ENCODE data around the gene YJEFN3.

Gene YJEFN3

DNA sequence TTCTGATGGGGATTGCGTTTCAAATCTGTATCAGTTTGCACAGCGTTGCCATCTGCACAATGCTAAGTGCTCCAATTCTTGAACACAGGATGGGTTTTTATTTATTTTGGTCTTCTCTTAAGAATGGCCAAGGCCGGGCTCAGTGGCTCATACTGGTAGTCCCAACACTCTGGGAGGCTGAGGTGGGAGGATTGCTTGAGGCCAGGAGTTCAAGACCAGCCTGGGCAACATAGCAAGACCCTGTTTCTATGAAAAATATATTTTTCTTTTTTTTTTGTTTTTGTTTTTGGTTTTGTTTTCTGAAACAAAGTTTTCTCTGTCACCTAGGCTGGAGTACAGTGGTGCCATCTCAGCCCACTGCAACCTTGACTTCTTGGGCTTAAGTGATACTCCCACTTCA, 5.5 kb upstream of the YJEFN3 start:
- no peak for DNase-seq (ENCODE audit: low read depth)

DNA sequence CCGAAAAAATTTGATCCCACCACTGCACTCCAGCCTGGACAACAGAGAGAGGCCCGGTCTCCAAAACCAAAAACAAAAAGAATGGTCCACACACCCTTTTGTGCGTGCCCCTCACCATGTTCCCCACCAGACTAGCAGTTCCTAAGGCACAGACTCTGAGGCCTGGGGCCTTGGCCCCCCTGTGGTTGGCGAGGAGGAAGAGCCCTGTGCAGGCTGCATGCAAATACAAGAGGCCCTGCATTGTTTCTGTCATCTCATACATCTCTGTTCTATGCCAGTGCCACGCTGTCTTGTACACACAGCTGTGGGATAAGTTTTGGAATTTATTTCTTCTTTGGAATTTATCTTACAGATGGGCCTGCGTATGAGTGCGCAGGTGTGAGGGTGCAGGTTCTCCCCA, 4.7 kb upstream of the YJEFN3 start:
- no peak for DNase-seq (ENCODE audit: low read depth)

DNA sequence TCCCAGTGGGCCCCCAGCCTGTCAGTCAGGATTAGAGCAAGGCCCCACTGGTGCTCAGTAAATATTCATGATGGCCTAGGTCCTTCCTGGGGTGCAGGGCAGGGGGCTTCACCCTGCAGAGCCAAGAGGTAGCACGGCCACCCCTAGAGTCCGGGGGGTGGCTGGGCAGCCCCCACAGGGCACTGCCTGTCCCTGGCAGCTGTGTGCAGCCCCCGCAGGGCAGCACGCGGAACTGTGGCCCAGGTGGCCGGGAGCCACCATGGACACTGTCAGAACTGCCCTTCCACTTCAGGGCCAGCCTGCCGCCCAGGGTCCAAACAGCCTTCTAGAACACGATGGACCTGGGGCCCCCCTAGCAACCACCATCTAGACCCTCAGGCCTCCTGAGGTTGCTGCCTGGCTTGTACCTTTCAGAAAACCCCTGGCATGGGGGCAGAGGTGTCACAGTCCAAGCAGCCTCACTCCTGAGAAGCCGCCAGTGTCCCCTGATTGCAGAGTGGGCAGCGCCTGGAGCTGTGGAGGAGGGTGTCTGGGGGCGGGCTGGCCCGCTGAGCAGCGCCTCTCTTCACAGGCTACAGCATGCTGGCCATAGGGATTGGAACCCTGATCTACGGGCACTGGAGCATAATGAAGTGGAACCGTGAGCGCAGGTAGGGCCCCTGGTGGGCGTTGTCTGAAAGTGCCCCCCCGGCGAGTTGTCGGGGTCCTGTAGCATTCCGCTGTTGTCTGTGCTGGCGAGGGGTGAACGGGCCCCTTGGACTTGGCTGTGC, 2.9 kb upstream of the YJEFN3 start:
- no peak for DNase-seq (ENCODE audit: low read depth)

DNA sequence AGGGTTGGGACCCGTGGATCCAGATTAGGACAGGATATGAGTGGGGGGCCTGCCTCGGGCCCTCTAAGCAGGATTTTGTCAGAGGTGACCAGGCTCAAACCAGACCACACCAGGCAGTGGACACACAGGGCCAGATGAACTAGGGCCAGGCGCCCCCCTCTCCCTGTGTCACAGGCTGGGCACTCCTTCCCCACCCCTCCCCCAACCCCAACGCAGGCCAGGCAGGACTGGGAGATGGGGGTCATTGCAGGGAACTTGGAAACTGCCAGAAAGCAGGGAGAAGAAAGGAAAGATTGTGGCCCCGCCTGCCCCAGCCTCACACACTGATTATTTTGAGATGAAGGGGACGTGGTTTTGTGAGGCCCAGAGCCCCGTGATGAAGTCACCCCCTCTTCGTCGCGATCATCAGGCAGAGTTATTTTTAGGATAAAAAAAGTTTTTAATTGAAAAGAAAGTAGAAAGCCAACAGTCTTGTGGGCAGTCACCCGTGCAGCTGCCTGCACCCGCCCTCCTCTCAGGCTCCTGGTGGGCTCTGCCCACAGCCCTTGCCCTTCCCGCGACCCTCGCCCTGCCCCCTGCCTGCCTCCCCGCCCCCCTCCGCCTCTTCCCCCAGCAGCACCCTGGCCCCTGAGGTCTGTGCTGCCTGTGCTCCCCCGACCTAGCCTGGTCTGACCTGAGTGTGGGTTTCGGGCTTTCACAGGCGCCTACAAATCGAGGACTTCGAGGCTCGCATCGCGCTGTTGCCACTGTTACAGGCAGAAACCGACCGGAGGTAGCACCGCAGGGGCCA, 1.9 kb upstream of the YJEFN3 start:
- DNase-seq (ENCODE audit: low read depth): no peak

DNA sequence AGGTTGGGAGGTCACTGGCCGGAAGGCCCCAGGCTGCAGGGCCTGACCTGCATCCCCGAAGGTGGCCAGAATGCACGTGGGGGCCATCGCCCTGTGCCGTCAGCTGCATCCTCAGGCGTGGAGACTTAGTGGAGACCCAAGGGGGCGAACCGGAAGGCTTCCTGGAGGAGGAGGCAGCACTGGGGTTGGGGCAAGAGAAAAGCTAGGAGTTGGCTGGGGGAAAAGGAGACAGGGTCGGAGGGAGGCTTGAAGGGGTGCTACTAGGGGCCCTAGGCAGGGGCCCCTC, 1.4 kb upstream of the YJEFN3 start:
- no peak for DNase-seq (ENCODE audit: low read depth)

DNA sequence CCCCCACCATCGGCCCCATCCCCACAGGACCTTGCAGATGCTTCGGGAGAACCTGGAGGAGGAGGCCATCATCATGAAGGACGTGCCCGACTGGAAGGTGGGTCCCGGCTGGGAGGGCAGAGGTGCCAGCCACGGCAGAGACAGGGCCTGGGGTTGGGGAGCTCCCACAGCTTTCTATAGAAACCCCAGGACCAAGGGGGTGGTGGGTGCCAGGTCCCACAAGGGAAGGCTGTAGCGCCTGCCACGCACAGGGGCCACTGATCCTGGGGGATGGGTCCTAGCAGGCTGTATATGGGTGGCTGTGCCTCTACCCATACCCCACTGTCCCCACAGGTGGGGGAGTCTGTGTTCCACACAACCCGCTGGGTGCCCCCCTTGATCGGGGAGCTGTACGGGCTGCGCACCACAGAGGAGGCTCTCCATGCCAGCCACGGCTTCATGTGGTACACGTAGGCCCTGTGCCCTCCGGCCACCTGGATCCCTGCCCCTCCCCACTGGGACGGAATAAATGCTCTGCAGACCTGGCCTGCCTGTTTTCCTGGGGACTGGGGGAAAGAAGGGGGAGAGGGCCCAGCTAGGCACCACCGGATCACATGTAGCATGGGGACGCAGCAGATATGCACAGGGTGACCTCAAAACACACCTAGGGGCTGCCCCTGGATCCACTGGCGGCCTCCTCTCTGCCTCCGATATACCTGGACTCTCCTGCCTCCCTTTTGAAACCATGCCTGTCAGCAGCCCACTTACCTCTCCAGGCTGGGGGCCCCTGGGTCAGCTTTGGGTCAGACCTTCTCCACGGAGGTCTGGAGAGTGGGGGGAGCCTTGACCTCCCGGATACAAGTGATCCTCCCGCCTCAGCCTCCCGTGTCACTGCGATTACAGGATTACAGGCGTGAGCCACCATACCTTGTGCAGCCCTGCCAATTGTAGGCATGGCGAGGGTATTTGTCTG, 761 bp upstream of the YJEFN3 start:
- no peak for DNase-seq (ENCODE audit: low read depth)

DNA sequence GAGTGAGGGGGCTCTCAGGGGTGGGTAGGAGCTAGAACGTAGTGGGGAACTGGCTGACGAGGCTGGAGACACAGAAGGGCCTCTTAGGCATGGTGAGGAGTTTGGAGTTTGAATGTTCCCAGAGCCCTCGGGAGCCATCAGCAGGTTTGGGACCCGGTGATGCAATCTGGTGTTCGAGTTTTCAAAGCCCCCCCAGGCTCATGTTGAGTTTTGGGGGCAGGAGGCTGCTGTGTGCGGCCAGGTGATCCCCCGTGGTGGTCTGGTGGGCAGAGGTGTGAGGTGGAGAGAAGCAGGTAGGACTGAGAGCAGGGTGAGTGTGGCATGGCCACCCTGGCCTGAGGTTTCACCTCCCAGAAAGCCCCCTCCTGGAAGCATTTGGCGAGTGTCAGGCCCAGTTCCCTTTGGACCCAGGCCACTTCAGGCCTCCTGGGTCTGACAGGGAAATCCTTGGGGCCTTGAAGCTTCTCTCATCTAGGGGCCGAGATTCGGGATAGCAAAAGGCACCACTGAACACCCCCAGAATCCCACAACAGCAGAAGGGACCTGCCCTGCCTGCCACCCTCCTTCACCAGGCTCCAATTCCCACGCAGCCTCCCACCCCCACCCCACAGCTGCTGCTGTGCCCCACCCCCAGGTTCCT, 1.2 kb downstream of the YJEFN3 start:
- no peak for DNase-seq (ENCODE audit: low read depth)

DNA sequence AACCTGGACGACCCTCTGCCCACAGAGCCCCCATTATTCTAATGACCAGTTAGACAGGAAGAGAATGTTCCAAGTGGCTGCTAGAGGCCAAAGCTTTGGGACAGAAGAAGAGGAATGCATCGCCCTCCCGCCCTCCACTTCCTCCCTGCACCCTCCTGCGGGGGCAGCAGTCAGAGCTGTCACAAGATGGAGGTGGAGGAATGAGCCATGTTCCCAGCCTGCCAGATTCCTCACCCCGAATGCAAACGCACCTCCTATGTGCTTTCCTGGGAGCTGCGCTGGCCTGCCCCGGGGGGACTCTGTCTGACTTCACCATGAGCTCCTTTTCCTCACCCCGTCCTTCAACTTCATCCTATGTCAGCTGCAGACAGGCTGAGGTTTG, 1.7 kb downstream of the YJEFN3 start:
- DNase-seq (ENCODE audit: low read depth): no peak

DNA sequence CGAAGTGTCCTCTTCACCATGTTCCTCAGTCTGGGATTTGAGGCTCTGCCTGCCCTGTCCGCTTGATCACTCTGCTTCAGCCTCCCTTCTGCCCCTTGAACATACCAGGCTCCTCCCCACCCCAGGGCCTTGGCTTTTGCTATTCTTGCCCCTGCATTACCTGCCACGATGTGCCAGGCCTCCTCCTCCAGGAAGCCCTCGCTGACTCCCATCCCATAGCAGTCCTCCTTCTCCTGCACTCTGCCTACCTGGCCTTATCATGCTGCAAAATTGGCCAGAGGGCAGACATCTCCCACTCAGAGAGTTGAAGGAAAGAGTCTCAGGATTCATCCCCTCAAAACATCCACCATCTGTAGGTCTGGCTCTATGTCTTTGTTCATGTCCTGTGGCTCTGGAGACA, 2.2 kb downstream of the YJEFN3 start:
- no peak for DNase-seq (ENCODE audit: low read depth)

DNA sequence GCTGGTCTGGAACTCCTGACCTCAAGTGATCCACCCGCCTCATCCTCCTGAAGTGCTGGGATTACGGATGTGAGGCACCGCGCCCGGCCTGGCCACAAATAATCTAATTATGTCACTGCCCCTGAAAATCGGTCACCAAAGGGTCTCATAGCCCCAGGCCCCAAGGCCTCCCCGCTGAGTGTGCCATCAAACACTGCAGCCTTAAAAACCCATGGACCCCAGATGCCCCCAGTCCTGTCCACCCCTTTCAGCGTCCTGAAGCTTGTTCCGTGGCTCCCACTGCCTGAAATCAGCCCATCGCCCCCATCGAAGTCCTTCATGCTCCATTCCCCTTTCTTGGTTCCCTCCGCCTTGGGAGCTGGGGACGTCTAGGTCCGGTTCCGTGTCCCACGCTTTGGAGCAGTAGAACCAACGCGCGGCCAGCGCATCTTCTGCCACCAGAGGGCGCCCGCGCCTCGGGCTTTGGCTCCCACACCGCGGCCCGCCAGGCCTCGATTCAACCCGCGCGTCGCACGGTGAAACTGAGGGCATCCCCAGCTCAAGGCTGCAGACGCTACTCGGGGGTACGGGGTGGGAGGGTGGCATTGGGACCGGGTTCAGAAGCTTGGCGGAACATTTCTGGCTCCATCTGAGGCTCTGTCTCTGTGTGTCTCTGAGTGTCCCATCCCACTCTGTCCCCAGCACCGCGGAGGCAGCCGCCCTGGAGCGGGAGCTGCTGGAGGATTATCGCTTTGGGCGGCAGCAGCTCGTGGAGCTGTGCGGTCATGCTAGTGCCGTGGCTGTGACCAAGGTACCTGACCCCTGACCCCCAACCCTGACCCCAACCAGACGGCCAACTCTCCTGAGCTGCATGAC, 3.5 kb downstream of the YJEFN3 start:
- no peak for DNase-seq (ENCODE audit: low read depth)

DNA sequence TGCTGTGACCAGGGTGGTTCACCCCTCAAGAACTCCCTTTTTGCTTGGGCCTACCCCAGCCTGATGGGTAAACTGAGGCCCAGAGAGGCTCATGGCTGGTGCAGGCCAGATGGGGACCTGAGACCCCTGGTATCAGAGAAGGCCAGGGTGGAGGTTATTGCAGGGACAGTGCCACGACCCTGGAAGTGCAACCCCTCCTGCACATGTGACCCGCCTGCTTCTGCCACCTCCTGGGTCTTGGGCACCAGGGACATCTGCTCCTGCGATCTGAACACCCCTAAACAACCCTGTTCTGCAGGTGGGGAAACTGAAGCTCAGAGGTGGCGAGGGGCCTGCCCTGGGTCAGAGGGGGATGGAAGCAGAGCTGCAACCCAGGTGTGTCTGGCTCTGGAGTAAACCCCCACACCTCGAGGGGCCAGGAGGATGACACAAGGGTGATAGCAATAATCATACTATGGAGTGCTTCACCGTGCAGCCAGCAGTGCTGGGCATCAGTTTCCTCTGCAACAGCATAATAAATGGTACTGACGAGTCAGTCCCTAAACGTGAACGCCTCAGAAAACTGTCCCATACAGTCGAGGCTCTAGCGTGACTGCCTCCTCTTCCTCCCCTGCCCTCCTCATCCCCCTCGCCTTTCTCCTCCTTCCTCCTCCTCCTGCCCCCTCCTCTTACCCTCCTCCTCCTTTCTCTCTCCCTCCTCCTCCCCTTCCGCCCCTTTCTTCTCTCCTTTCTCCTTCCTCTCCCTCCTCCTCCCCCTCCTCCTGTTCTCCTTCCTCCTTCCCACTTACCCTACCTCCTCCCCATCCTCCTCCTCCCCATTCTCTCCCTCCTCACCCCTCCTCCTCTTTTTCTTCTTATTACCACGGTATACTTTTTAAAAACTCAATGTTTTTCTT, 4.3 kb downstream of the YJEFN3 start:
- DNase-seq (ENCODE audit: low read depth): no peak

DNA sequence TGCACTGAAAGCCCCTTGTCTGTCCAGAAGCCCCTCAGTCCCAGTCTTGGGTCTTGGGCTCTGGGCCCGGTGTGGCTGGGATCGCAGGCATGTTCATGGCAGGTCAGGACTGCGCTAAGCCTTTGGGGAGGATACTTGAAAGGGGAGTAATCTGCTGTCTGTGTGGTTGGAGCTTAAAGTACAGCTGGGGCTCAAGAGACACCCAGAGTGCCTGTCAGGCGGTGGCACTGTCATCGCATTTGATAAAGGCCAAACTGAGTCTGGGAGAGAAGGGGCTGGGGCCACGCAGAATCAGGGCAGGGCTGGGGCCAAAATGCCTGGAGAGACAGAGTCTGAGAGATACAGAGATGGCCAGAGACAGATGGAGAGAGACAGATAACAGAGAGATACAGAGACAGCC, 5.1 kb downstream of the YJEFN3 start:
- no peak for DNase-seq (ENCODE audit: low read depth)

DNA sequence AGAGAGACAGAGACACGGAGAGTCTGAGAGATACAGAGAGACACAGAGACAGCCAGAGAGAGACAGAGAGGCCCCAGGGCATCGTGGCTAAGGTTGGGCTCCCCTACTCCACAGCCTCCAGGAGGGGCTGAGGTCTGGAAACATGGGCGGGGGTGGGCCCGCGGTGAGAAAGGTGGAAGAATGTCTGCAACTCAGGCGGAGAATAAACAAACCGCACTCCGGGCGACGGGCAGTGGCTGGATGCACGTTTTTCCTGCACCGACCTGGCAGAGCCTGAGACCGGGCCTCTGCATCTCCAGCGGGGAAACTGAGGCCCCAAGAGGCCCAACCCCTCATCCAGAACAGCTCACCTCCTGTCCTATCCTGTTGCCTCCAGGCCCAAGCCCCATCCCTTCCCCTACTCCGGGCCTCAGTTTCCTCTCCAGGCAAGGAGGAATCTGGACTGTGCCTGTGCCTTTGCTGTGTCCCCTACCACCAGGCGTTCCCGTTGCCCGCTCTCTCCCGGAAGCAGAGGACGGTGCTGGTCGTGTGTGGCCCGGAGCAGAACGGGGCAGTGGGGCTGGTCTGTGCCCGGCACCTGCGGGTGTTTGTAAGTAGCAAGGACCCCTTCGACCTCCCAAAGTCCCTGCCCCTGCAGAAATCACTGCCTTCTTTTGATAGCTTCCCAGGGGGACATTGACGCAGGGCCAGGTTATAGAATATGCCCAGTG, 6.0 kb downstream of the YJEFN3 start:
- no peak for DNase-seq (ENCODE audit: low read depth)

DNA sequence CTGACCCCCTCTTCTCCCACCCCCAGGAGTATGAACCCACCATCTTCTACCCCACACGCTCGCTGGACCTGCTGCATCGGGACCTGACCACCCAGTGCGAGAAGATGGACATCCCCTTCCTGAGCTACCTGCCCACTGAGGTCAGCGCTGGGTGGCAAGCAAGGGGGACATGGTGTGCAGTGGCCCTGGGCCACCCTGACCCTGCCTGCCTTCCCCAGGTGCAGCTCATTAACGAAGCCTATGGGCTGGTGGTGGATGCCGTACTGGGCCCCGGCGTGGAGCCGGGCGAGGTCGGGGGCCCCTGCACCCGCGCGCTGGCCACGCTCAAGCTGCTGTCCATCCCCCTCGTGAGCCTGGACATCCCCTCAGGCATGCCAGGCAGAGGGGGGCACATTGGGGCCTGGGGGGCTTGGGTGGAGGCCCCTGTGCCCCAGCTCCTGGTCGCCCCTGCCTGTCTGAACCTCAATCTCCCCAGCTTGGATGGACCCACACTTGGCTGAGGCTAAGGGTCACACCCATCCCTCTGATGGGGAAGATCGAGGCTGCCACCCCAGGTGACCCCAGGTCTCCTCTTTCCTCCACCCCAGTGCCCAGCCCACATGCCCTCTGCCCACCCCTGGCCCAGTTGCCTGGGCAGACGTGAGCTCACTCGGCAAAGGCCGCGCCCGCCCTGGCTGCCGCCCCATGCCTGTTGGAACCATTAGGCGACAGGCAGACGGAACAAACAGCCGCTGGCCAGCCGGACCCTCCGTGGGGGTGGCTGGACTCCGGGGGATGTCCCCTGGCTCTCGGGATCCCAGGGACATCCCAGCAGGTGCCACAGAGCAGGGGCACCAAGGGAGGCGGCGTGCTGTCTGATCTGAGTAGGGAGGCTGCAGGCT, 6.8 kb downstream of the YJEFN3 start:
- no peak for DNase-seq (ENCODE audit: low read depth)

DNA sequence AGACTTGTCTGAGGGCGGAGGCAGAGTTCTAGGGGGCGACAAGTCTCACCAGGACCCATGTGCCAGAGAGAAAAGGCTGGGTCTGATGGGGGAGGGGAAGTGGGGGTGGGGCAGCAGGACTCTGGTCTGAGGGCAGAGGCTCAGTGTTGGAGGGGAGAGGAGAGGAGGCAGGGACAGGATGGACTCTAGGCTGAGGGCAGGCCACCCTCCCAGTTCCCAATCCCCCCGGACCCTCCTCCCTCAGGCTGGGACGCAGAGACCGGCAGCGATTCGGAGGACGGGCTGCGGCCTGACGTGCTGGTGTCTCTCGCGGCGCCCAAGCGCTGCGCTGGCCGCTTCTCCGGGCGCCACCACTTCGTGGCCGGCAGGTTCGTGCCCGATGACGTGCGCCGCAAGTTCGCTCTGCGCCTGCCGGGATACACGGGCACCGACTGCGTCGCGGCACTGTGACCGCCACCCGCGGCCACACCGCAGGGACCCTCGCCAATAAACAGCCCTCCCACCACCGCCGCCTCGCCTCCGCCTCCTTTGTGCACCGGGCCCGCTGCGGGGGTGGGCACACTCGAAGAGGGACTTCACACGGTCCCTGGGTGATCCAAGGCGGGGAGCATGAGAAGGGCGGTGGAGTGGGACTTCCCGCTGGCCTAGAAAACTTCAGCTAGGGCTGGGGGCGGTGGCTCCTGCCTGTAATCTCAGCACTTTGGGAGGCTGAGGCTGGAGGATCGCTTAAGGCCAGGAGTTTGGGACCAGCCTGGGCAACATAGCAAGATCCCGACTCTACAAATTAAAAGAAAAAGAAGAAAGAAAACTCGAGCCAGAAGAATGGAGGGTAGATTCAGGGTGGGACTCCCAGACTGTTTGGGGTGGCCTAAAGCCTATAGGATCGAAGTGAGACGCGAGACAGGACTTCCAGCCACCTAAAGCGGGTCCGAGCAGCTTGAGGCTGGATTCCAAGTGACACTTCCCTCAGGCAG, 8.7 kb downstream of the YJEFN3 start:
- no peak for DNase-seq (ENCODE audit: low read depth)

DNA sequence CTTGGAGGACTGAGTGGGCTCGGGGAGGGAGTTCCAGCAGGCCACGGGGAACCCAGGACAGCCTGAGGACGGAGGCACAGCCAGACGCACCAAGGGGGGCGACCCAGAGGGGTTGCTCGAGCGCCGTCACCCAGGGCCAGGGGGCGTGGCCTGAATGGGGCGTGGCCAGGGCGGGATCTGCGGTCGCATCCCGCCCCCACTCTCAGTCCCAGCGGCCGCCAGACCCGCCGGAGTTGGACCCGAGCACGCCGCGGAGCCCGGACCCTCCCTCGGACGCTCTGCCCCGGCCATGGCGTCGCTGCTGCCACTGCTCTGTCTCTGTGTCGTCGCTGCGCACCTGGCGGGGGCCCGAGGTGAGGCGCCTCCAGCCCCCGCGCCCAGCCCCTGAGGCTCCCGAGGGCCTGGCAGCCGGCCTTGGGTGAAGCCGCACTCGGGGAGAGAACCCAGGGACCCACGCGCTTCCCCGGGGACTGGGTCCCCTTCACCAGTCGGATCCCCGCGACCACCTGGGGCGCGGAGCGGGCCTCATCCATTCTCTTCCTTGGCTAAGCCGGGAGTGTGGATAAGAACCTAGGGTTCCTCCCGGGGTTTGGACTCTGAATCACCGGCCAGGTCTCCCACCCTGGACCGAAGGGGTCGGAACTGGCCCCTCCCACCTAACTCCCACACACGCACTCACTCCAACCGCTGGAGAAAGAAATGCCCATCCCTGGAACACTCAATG, 9.5 kb downstream of the YJEFN3 start, which contains the start of gene CILP2:
CILP2 (plus strand) TSS at position 205 of the 724 bp plus-strand sequence; CDS start at position 290, 85 bp downstream.
- no peak for DNase-seq (ENCODE audit: low read depth)

DNA sequence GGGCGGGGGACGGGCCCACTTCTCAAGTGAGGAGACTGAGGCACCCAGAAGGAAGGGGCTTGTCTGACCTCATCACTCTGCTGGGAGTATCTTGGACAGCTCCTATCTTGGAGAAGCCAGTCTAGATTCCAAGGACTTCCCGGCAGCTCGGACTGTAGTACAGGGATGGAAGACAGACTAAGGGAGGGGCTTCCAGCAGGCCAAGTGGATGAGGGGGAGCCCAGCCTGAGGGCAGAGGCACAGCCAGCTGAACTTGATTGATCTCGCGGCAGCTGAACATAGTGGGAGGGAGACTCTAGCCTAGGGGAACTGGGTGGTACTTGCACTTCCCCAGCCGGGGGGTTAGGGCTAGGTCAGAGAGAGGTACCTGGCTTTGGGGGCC, 10.1 kb downstream of the YJEFN3 start:
- DNase-seq (ENCODE audit: low read depth): no peak
